Measurements from ENCODE around the gene MKI67. TPM values are rescaled to one million over a fixed set of nuclear protein-coding genes. Genes with fewer than 3 reads are reported as not detected.
A peak's percentile ranks its signal among the peaks of the same experiment; 100 is the strongest.

The MKI67 gene
- total RNA-seq, 5 donors from 2014 or later (not counting 1 experiment from before 2014, with no cell fraction given): 0.70 to 8.6 (median 1.8) TPM

- no peaks in the 10 kb centered on the region for H3K27me3 ChIP-seq (replicated peaks in 1 of 2; ENCODE audit: control insufficient read depth in 2 of 2, extremely low read depth in 1 of 2, insufficient read depth in 2 of 2, low read length in 1 of 2)
- Mint-ChIP-seq H3K36me3 (peaks cover 30% of the 10 kb centered on the region), H3K27me3 (no peaks in the 10 kb centered on the region), H3K27ac (peak overlapping the region; percentile 92 to 97), H3K4me3 (peak overlapping the region; percentile 84 to 95 (median 93)), H3K4me1 (peaks cover 64 to 78% (median 65%) of the 10 kb centered on the region in 3 donors), H3K9me3 (no peaks in the 10 kb centered on the region)
- H3K36me3 ChIP-seq (ENCODE audit: control insufficient read depth in 2 of 2, extremely low read depth in 1 of 2, insufficient read depth in 1 of 2, low read length in 1 of 2): peaks cover 10 to 32% of the 10 kb centered on the region in 2 donors
- H3K27ac ChIP-seq (ENCODE audit: low read length): peak overlapping the region; percentile 93
- no peaks in the 10 kb centered on the region for H3K9me3 ChIP-seq
- H3K4me1 ChIP-seq (ENCODE audit: control insufficient read depth in 1 of 2, extremely low read depth in 1 of 2, insufficient read depth in 2 of 2, low read length in 2 of 2): peaks cover 16 to 73% of the 10 kb centered on the region in 2 experiments
- DNase-seq: peak in 13 of 35 experiments; percentile 10 to 61 (median 33)
- ATAC-seq (replicated peaks in 1 of 4): peak; percentile 41 to 51 (median 44)
- CTCF ChIA-PET: interaction anchor here (0.6 to 4.1 kb wide), 18 partner anchors 10 to 142 kb away, joined by 3 to 22 read pairs (median 5); partner anchors contain the start of gene PTPRE (in 1 of the 2)
- H3K4me3 ChIP-seq (ENCODE audit: control insufficient read depth in 1 of 2, extremely low read depth in 1 of 2, low read length in 1 of 2): peak overlapping the region; percentile 57 to 64
- POLR2A ChIA-PET: interaction anchor here (0.6 to 3.7 kb wide), 5 partner anchors 8 to 47 kb away, joined by 3 to 62 read pairs (median 9); no protein-coding TSS in a partner anchor
- 0% methylated on average over 5 of the region's 21 CpGs for WGBS (ENCODE audit: insufficient coverage)
These were observed 78.0 kb downstream of the MKI67 start for GRCh38 chr10:128047991-128048818.

- Mint-ChIP-seq H3K27ac (peak overlapping the region; percentile 92 to 97), H3K4me1 (peaks cover 59 to 73% (median 63%) of the 10 kb centered on the region in 3 donors), H3K4me3 (peak overlapping the region; percentile 84 to 95 (median 93)), H3K36me3 (peaks cover 25% of the 10 kb centered on the region), H3K9me3 (no peaks in the 10 kb centered on the region), H3K27me3 (no peaks in the 10 kb centered on the region)
- Histone ChIP-seq H3K9me3 (no peaks in the 10 kb centered on the region), H3K27ac (ENCODE audit: low read length) (peak overlapping the region; percentile 93), H3K4me3 (ENCODE audit: control insufficient read depth in 1 of 2, extremely low read depth in 1 of 2, low read length in 1 of 2) (peak overlapping the region; percentile 57 to 64), H3K4me1 (ENCODE audit: control insufficient read depth in 1 of 2, extremely low read depth in 1 of 2, insufficient read depth in 2 of 2, low read length in 2 of 2) (peaks cover 16 to 67% of the 10 kb centered on the region in 2 experiments), H3K36me3 (ENCODE audit: control insufficient read depth in 2 of 2, extremely low read depth in 1 of 2, insufficient read depth in 1 of 2, low read length in 1 of 2) (peaks cover 5 to 24% of the 10 kb centered on the region in 2 donors), H3K27me3 (replicated peaks in 1 of 2; ENCODE audit: control insufficient read depth in 2 of 2, extremely low read depth in 1 of 2, insufficient read depth in 2 of 2, low read length in 1 of 2) (no peaks in the 10 kb centered on the region)
- ChIA-PET CTCF (interaction anchor here (0.6 to 4.1 kb wide), 16 partner anchors 11 to 141 kb away, joined by 3 to 22 read pairs (median 6); partner anchors contain the start of gene PTPRE (in 1 of the 2)), POLR2A (interaction anchor here (0.6 to 3.7 kb wide), 6 partner anchors 12 to 91 kb away, joined by 3 to 62 read pairs (median 3); no protein-coding TSS in a partner anchor)
- ATAC-seq (replicated peaks in 1 of 4) (peak; percentile 97 to 98 (median 98)), DNase-seq (peak; percentile 52 to 90 (median 81))
- WGBS (ENCODE audit: insufficient coverage): 0% methylated on average over 17 of the region's 17 CpGs
These were observed 78.9 kb downstream of the MKI67 start for GRCh38 chr10:128047351-128047750.

GRCh38 chr10:128046953-128047290 is 79.3 kb downstream of the MKI67 start:
- 83% methylated on average over 7 of the region's 10 CpGs for WGBS (ENCODE audit: insufficient coverage)
- Histone ChIP-seq H3K36me3 (ENCODE audit: control insufficient read depth in 2 of 2, extremely low read depth in 1 of 2, insufficient read depth in 1 of 2, low read length in 1 of 2) (peaks cover under 1 to 20% of the 10 kb centered on the region in 2 donors), H3K27ac (ENCODE audit: low read length) (peak overlapping the region; percentile 93), H3K4me1 (ENCODE audit: control insufficient read depth in 1 of 2, extremely low read depth in 1 of 2, insufficient read depth in 2 of 2, low read length in 2 of 2) (peaks cover 16 to 67% of the 10 kb centered on the region in 2 experiments), H3K27me3 (replicated peaks in 1 of 2; ENCODE audit: control insufficient read depth in 2 of 2, extremely low read depth in 1 of 2, insufficient read depth in 2 of 2, low read length in 1 of 2) (no peaks in the 10 kb centered on the region), H3K9me3 (no peaks in the 10 kb centered on the region), H3K4me3 (ENCODE audit: control insufficient read depth in 1 of 2, extremely low read depth in 1 of 2, low read length in 1 of 2) (peak overlapping the region; percentile 57 to 64)
- CTCF ChIA-PET: interaction anchor here (0.6 to 4.1 kb wide), 12 partner anchors 11 to 36 kb away, joined by 3 to 22 read pairs (median 8); no protein-coding TSS in a partner anchor
- no peaks in the 10 kb centered on the region for H3K27me3 Mint-ChIP-seq
- POLR2A ChIA-PET: interaction anchor here (0.6 to 3.7 kb wide), 6 partner anchors 12 to 91 kb away, joined by 3 to 62 read pairs (median 3); no protein-coding TSS in a partner anchor
- no peaks in the 10 kb centered on the region for H3K9me3 Mint-ChIP-seq
- peaks cover 21% of the 10 kb centered on the region for H3K36me3 Mint-ChIP-seq
- ATAC-seq (replicated peaks in 1 of 4): peak in 3 of 4 experiments; percentile 0 to 3 (median 1)
- H3K27ac Mint-ChIP-seq: peak overlapping the region; percentile 92 to 97
- H3K4me1 Mint-ChIP-seq: peaks cover 55 to 71% (median 58%) of the 10 kb centered on the region in 3 donors
- DNase-seq: no peak
- H3K4me3 Mint-ChIP-seq: peak overlapping the region; percentile 84 to 95 (median 93)

Other genes with a start within 250 kb of the MKI67 start
- gene CLRN3, start 233.5 kb downstream of the MKI67 start, total RNA-seq: not detected
- 10 to 100 TPM; 23.2 to 69.2 (median 32.2) TPM for gene PTPRE, start 219.3 kb downstream of the MKI67 start, total RNA-seq

All from T-cell (primary cell).